ENCODE results near the gene CAMK2A. TPM values are rescaled to one million over a fixed set of nuclear protein-coding genes. Genes with fewer than 3 reads are reported as not detected.

CAMK2A gene
- total RNA-seq, 3 donors from 2014 or later = 0.46 to 3.0 (median 0.93) TPM

DNA sequence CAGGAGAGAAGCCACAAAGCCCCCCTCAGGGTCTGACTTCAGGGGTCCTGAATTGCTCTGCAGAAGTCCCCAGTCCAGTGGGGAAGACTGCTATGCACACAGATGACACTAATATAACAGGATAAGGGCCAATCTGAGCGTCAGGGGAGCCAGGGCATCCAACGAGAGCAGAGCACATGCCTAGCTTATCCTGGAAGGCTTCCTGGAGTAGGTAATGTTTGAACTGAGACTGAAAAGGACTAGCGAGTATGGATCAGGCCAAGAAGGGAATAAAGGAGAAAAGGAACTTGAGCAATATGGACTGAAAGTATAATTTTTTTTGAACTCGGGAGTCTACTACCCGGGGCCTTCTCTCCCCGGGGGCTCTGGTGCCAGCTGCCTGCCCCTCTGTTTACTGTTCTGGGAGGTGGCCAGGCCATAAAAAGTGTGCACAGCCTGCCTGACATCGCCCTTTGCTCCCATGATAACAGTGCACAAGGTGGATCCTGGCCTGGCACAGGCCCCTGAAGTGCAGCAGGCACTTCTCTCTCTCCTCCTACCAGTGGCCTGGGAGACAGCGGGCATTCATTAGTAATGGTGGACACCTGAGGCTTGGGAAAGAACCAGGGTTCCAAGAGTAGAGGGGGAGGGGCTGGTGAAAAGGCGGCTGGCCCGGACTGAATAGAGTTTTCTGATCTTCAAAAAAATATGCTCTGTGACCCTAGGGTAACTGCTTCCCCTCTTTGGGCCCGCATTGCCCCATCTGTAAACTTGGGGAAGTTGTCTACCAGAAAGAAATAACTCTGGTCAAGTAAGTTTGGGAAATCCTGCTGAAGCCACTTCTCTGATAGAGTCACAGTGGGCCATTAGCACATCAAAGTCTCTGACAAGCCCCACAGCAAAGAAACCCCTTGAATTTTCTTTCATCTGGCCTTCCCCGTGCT is 104.3 kb downstream of the CAMK2A start:
- no peaks in the 10 kb centered on the region for H3K36me3 ChIP-seq (ENCODE audit: low read depth)
- TF ChIP-seq, protein P1, sequence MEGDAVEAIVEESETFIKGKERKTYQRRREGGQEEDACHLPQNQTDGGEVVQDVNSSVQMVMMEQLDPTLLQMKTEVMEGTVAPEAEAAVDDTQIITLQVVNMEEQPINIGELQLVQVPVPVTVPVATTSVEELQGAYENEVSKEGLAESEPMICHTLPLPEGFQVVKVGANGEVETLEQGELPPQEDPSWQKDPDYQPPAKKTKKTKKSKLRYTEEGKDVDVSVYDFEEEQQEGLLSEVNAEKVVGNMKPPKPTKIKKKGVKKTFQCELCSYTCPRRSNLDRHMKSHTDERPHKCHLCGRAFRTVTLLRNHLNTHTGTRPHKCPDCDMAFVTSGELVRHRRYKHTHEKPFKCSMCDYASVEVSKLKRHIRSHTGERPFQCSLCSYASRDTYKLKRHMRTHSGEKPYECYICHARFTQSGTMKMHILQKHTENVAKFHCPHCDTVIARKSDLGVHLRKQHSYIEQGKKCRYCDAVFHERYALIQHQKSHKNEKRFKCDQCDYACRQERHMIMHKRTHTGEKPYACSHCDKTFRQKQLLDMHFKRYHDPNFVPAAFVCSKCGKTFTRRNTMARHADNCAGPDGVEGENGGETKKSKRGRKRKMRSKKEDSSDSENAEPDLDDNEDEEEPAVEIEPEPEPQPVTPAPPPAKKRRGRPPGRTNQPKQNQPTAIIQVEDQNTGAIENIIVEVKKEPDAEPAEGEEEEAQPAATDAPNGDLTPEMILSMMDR (IDR thresholded peaks at IDR 0.05) = no peak
- H3K9me3 ChIP-seq = no peaks in the 10 kb centered on the region
- intact Hi-C loops (cut with DNase I, micrococcal nuclease) = no loop called here
- ATAC-seq (peak; percentile 74), DNase-seq (peak; percentile 86 to 92 (median 87))
- H3K4me1 ChIP-seq (ENCODE audit: low read depth) = peaks cover 83% of the 10 kb centered on the region
- no peak overlapping the region for H3K4me3 ChIP-seq

DNA sequence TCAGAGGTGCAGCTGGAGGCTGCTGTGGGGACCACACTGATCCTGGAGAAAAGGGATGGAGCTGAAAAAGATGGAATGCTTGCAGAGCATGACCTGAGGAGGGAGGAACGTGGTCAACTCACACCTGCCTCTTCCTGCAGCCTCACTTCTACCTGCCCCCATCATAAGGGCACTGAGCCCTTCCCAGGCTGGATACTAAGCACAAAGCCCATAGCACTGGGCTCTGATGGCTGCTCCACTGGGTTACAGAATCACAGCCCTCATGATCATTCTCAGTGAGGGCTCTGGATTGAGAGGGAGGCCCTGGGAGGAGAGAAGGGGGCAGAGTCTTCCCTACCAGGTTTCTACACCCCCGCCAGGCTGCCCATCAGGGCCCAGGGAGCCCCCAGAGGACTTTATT is 105.6 kb downstream of the CAMK2A start:
- DNase-seq = peak in 1 of 3 donors; percentile 15
- Histone ChIP-seq H3K4me3 (no peak overlapping the region), H3K36me3 (ENCODE audit: low read depth) (no peaks in the 10 kb centered on the region), H3K9me3 (no peaks in the 10 kb centered on the region), H3K4me1 (ENCODE audit: low read depth) (peaks cover 93% of the 10 kb centered on the region)
- ATAC-seq = no peak
- intact Hi-C loops (cut with DNase I, micrococcal nuclease) = no loop called here
- TF ChIP-seq, protein P1 (IDR thresholded peaks at IDR 0.05) = no peak

DNA sequence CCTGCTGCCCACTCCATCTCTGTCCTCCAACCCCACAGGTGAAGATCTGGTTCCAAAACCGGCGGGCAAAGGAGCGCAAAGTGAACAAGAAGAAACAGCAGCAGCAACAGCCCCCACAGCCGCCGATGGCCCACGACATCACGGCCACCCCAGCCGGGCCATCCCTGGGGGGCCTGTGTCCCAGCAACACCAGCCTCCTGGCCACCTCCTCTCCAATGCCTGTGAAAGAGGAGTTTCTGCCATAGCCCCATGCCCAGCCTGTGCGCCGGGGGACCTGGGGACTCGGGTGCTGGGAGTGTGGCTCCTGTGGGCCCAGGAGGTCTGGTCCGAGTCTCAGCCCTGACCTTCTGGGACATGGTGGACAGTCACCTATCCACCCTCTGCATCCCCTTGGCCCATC is 106.1 kb downstream of the CAMK2A start:
- no peak overlapping the region for H3K4me3 ChIP-seq
- peaks cover 93% of the 10 kb centered on the region for H3K4me1 ChIP-seq (ENCODE audit: low read depth)
- ATAC-seq (no peak), DNase-seq (no peak)
- TF ChIP-seq, protein P1 (IDR thresholded peaks at IDR 0.05) = no peak
- no peaks in the 10 kb centered on the region for H3K9me3 ChIP-seq
- H3K36me3 ChIP-seq (ENCODE audit: low read depth) = no peaks in the 10 kb centered on the region
- intact Hi-C loops (cut with DNase I, micrococcal nuclease) = no loop called here

DNA sequence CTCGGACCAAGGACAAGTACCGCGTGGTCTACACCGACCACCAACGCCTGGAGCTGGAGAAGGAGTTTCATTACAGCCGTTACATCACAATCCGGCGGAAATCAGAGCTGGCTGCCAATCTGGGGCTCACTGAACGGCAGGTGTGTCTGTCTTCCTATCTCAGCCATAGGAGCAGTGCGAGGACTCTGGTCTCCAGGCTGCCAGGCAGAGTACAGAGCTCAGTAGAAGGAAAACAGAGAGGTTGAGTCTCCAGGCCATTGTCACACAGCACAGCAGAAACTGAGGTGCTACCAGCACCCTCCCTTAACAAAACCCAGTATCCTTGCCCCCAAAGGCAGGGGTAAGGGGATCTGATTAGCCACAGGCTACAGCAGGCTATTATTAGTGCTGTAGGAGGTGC is 106.8 kb downstream of the CAMK2A start:
- TF ChIP-seq, protein P1 (IDR thresholded peaks at IDR 0.05) = no peak
- no peak for ATAC-seq
- peak in 1 of 3 donors; percentile 39 for DNase-seq
- intact Hi-C loops (cut with DNase I, micrococcal nuclease) = no loop called here
- H3K36me3 ChIP-seq (ENCODE audit: low read depth) = no peaks in the 10 kb centered on the region
- no peaks in the 10 kb centered on the region for H3K9me3 ChIP-seq
- H3K4me3 ChIP-seq = no peak overlapping the region
- H3K4me1 ChIP-seq (ENCODE audit: low read depth) = peaks cover 89% of the 10 kb centered on the region

DNA sequence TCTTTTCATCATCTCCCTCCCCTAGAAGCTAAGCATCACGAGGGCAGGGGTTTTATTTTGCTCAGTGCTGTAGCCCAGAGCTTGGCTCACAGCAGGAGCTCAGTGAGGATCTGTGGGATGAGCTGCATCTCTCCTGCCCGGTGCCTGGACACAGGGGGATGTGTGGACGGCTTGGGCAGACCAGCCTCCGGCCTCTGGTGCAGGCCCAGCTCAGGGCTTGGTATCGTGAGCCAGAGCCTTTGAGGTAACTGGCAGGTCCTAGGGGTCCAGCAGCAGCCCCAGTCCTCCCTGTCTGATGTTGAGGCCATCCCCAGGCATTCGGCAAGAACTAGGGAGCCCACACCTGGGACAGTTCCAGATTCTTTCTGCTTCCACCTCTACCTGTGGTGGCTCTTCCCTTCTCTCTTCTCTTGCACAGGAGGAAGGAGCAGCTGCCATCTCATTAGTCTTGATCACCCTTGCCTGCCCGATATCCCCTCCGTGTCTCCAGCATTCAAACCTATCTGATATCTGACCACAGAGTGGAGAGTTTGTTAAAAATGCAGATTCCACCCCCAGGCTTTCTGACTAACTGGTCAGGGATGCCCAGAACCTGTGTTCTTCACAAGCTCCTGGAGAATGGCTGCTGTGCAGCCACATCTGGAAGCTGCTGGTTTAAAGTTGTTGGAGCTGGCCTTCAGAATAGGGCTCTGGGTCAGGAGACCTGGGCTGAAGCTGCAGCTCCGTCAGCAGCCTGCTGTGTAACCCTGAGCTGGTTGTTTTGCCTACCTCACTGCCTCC is 107.6 kb downstream of the CAMK2A start:
- Histone ChIP-seq H3K9me3 (no peaks in the 10 kb centered on the region), H3K4me1 (ENCODE audit: low read depth) (peaks cover 86% of the 10 kb centered on the region), H3K4me3 (no peak overlapping the region), H3K36me3 (ENCODE audit: low read depth) (no peaks in the 10 kb centered on the region)
- ATAC-seq = no peak
- TF ChIP-seq, protein P1 (IDR thresholded peaks at IDR 0.05) = no peak
- intact Hi-C loops (cut with DNase I, micrococcal nuclease) = no loop called here
- DNase-seq = no peak
